Osteocyte (in vitro differentiated cells): ENCODE data around the gene BEST4. TPM values are rescaled to one million over a fixed set of nuclear protein-coding genes. Genes with fewer than 3 reads are reported as not detected.
A peak's percentile ranks its signal among the peaks of the same experiment; 100 is the strongest.

Source experiments
- DNase-seq: peaks from one replicate; pipeline ENCODE4 v3.0.0; 2021; ENCODE audit warnings: mixed read lengths; ENCODE audit not compliant: unreplicated experiment; ENCODE audit errors: extremely low spot score
- H3K27ac Mint-ChIP-seq: one replicate; pipeline ENCODE4 v1.8.0; 2021; ENCODE audit warnings: mild to moderate bottlenecking, mixed read lengths; ENCODE audit not compliant: unreplicated experiment
- H3K27me3 Mint-ChIP-seq: one replicate; pipeline ENCODE4 v1.8.0; 2021; ENCODE audit warnings: mixed read lengths; ENCODE audit not compliant: unreplicated experiment
- H3K36me3 Mint-ChIP-seq: one replicate; pipeline ENCODE4 v1.8.0; 2021; ENCODE audit warnings: mixed read lengths; ENCODE audit not compliant: unreplicated experiment
- H3K4me1 Mint-ChIP-seq: one replicate; pipeline ENCODE4 v1.8.0; 2021; ENCODE audit warnings: mixed read lengths; ENCODE audit not compliant: unreplicated experiment
- H3K4me3 Mint-ChIP-seq: one replicate; pipeline ENCODE4 v1.8.0; 2021; ENCODE audit warnings: mild to moderate bottlenecking, moderate library complexity, mixed read lengths; ENCODE audit not compliant: unreplicated experiment
- H3K9me3 Mint-ChIP-seq: one replicate; pipeline ENCODE4 v1.8.0; 2021; ENCODE audit warnings: mixed read lengths; ENCODE audit not compliant: unreplicated experiment
- CTCF ChIP-seq: fragments of 200-600 bp; sonication (generic); IDR thresholded peaks from 2 replicates; pipeline ENCODE4 v1.5.0; 2021; ENCODE audit warnings: antibody characterized with exemption, mild to moderate bottlenecking, moderate library complexity
- total RNA-seq: library from RNA; stranded (reverse); gene quantifications from 2 replicates; pipeline ENCODE4 v1.2.1, GENCODE V29; 2021

BEST4 gene
- total RNA-seq, 1 donor from 2014 or later = 0.48 TPM

- no peaks in the 10 kb centered on the region for H3K27me3 Mint-ChIP-seq
- H3K4me3 Mint-ChIP-seq = peak within 1 kb of the TSS; percentile 71
- H3K9me3 Mint-ChIP-seq = no peaks in the 10 kb centered on the region
- no peak for TF ChIP-seq CTCF
- no peak for DNase-seq
- peak within 1 kb of the TSS; percentile 100 for H3K27ac Mint-ChIP-seq
- H3K4me1 Mint-ChIP-seq = peaks cover 76% of the 10 kb centered on the region
- peaks cover 20% of the 10 kb centered on the region for H3K36me3 Mint-ChIP-seq
These were observed 18.9 kb upstream of the BEST4 start, which contains the start of gene DYNLT4 for GRCh38 chr1:44806704-44807363. Gene DYNLT4, minus strand, starts transcription at chr1:44807351. Its CDS starts 683 bp downstream, at chr1:44806668.

GRCh38 chr1:44806025-44806703, 18.2 kb upstream of the BEST4 start:
- Mint-ChIP-seq H3K27me3 (no peaks in the 10 kb centered on the region), H3K27ac (peak overlapping the region; percentile 100), H3K4me3 (no peak overlapping the region), H3K4me1 (peaks cover 71% of the 10 kb centered on the region), H3K9me3 (no peaks in the 10 kb centered on the region), H3K36me3 (peaks cover 22% of the 10 kb centered on the region)
- no peak for DNase-seq
- no peak for TF ChIP-seq CTCF

GRCh38 chr1:44805311-44806024, 17.5 kb upstream of the BEST4 start:
- no peak overlapping the region for H3K4me3 Mint-ChIP-seq
- H3K27me3 Mint-ChIP-seq = no peaks in the 10 kb centered on the region
- no peaks in the 10 kb centered on the region for H3K9me3 Mint-ChIP-seq
- peak; percentile 6 for TF ChIP-seq CTCF
- peaks cover 24% of the 10 kb centered on the region for H3K36me3 Mint-ChIP-seq
- H3K27ac Mint-ChIP-seq = peak overlapping the region; percentile 76
- peaks cover 67% of the 10 kb centered on the region for H3K4me1 Mint-ChIP-seq
- DNase-seq = no peak

- Mint-ChIP-seq H3K4me1 (peaks cover 51% of the 10 kb centered on the region), H3K27ac (peak overlapping the region; percentile 76), H3K9me3 (no peaks in the 10 kb centered on the region), H3K4me3 (peak overlapping the region; percentile 96), H3K27me3 (no peaks in the 10 kb centered on the region), H3K36me3 (peaks cover 24% of the 10 kb centered on the region)
- TF ChIP-seq CTCF = no peak
- DNase-seq = no peak
These were observed 15.5 kb upstream of the BEST4 start for GRCh38 chr1:44803312-44804095.
